Parathyroid adenoma (tissue), 2 donors: Measurements from ENCODE around the gene USPL1.

ENCODE experiments used
- H2AFZ ChIP-seq: fragments of 300-600 bp; sonication (generic); one replicate; pipeline ENCODE4 v1.7.0; 2017; ENCODE audit warnings: antibody characterized with exemption, mild to moderate bottlenecking
- H3K27ac ChIP-seq: fragments of 300-600 bp; sonication (generic); one replicate; pipeline ENCODE4 v1.7.0; 2017
- H3K27me3 ChIP-seq: fragments of 300-600 bp; sonication (generic); one replicate; pipeline ENCODE4 v1.7.0; 2017; ENCODE audit warnings: low read length; ENCODE audit not compliant: control insufficient read depth, insufficient read depth
- H3K36me3 ChIP-seq: fragments of 300-600 bp; sonication (generic); one replicate; pipeline ENCODE4 v1.7.0; 2017; ENCODE audit warnings: low read length; ENCODE audit not compliant: control insufficient read depth, insufficient read depth
- H3K4me1 ChIP-seq: fragments of 300-600 bp; sonication (generic); one replicate; pipeline ENCODE4 v1.7.0; 2017; ENCODE audit warnings: control low read depth
- H3K4me2 ChIP-seq: fragments of 300-600 bp; sonication (generic); one replicate; pipeline ENCODE4 v1.7.0; 2017; ENCODE audit warnings: low read length
- H3K4me3 ChIP-seq: fragments of 300-600 bp; sonication (generic); one replicate; pipeline ENCODE4 v1.7.0; 2017; ENCODE audit warnings: low read depth, low read length
- H3K79me2 ChIP-seq: fragments of 300-600 bp; sonication (generic); one replicate; pipeline ENCODE4 v1.7.0; 2017; ENCODE audit warnings: control low read depth
- H3K9ac ChIP-seq: fragments of 300-600 bp; sonication (generic); one replicate; pipeline ENCODE4 v1.7.0; 2017; ENCODE audit warnings: mild to moderate bottlenecking
- H3K9me3 ChIP-seq: fragments of 300-600 bp; sonication (generic); one replicate; pipeline ENCODE4 v1.7.0; 2017; ENCODE audit warnings: low read length; ENCODE audit not compliant: control insufficient read depth
- CTCF ChIP-seq: fragments of 300-600 bp; sonication (generic); IDR thresholded peaks from one replicate; pipeline ENCODE4 v1.7.0; 2017; ENCODE audit warnings: antibody characterized with exemption, mild to moderate bottlenecking
- donor health status: primary hyperparathyroidism.

Gene USPL1

GRCh38 chr13:30654430-30654829, 36.7 kb downstream of the USPL1 start:
- no peak for TF ChIP-seq CTCF
- Histone ChIP-seq H3K36me3 (no peaks in the 10 kb centered on the region), H3K27ac (no peak overlapping the region), H3K4me3 (no peak overlapping the region), H3K9ac (no peak overlapping the region), H3K9me3 (no peaks in the 10 kb centered on the region), H2AFZ (no peak overlapping the region), H3K27me3 (no peaks in the 10 kb centered on the region), H3K79me2 (no peaks in the 10 kb centered on the region), H3K4me2 (no peak overlapping the region), H3K4me1 (no peaks in the 10 kb centered on the region)

GRCh38 chr13:30656178-30656577, 38.5 kb downstream of the USPL1 start:
- Histone ChIP-seq H3K4me3 (no peak overlapping the region), H3K36me3 (no peaks in the 10 kb centered on the region), H3K27ac (no peak overlapping the region), H3K9ac (no peak overlapping the region), H3K27me3 (no peaks in the 10 kb centered on the region), H3K9me3 (no peaks in the 10 kb centered on the region), H3K4me2 (no peak overlapping the region), H3K4me1 (no peaks in the 10 kb centered on the region), H3K79me2 (no peaks in the 10 kb centered on the region), H2AFZ (no peak overlapping the region)
- no peak for TF ChIP-seq CTCF

GRCh38 chr13:30659980-30660379, 42.3 kb downstream of the USPL1 start:
- no peaks in the 10 kb centered on the region for H3K27me3 ChIP-seq
- H3K4me2 ChIP-seq: no peak overlapping the region
- no peaks in the 10 kb centered on the region for H3K36me3 ChIP-seq
- H3K4me3 ChIP-seq: no peak overlapping the region
- no peaks in the 10 kb centered on the region for H3K4me1 ChIP-seq
- no peak overlapping the region for H3K27ac ChIP-seq
- no peak for TF ChIP-seq CTCF
- no peak overlapping the region for H3K9ac ChIP-seq
- H2AFZ ChIP-seq: no peak overlapping the region
- H3K9me3 ChIP-seq: no peaks in the 10 kb centered on the region
- H3K79me2 ChIP-seq: no peaks in the 10 kb centered on the region

GRCh38 chr13:30660796-30661195, 43.1 kb downstream of the USPL1 start:
- H3K4me1 ChIP-seq: no peaks in the 10 kb centered on the region
- no peak overlapping the region for H3K27ac ChIP-seq
- H3K79me2 ChIP-seq: no peaks in the 10 kb centered on the region
- no peak overlapping the region for H2AFZ ChIP-seq
- H3K36me3 ChIP-seq: no peaks in the 10 kb centered on the region
- H3K9ac ChIP-seq: no peak overlapping the region
- H3K27me3 ChIP-seq: no peaks in the 10 kb centered on the region
- no peak overlapping the region for H3K4me2 ChIP-seq
- no peak for TF ChIP-seq CTCF
- H3K9me3 ChIP-seq: no peaks in the 10 kb centered on the region
- no peak overlapping the region for H3K4me3 ChIP-seq

GRCh38 chr13:30664689-30665275, 47.1 kb downstream of the USPL1 start:
- Histone ChIP-seq H3K4me2 (no peak overlapping the region), H3K4me3 (no peak overlapping the region), H3K9ac (no peak overlapping the region), H2AFZ (no peak overlapping the region), H3K4me1 (no peaks in the 10 kb centered on the region), H3K36me3 (no peaks in the 10 kb centered on the region), H3K27me3 (no peaks in the 10 kb centered on the region), H3K9me3 (no peaks in the 10 kb centered on the region), H3K27ac (no peak overlapping the region), H3K79me2 (no peaks in the 10 kb centered on the region)
- no peak for TF ChIP-seq CTCF
